ENCODE measurements around the gene STAT3.
"Not testable (repeated sequence)": the region's sequence is repeated elsewhere in the genome, so short reads cannot be mapped to it uniquely, and the experiment has no call there.

Gene STAT3

GRCh38 chr17:42408061-42408460 lies 19.8 kb upstream of the STAT3 start:
- no peak for DNase-seq (ENCODE audit: low read depth)

DNA sequence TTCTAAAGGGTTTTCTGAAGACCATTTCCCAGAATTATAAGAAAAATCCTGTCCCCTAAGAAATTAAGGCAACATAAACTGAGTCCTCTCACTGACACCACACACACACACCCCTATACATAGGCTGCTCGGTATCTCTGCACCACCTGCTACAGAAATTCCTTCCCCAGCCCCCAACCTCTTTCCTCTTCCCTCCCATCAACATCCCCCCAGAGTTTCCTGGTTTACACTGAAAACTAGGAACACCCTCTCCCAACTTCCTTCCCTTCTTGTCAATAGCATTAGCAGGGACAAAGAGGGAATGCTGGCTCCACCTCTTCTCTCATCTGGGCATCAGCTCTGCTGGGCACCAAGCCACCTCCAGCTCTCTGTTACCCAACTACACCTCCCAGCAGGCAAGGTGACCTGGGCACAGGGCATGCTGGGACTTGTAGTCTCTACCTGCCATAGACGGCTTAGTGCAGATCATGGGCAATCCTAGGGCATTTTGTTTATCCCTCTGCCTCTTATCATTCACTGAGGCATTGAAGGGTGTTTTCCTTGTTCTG lies 19.1 kb upstream of the STAT3 start:
- DNase-seq (ENCODE audit: low read depth), result no peak

DNA sequence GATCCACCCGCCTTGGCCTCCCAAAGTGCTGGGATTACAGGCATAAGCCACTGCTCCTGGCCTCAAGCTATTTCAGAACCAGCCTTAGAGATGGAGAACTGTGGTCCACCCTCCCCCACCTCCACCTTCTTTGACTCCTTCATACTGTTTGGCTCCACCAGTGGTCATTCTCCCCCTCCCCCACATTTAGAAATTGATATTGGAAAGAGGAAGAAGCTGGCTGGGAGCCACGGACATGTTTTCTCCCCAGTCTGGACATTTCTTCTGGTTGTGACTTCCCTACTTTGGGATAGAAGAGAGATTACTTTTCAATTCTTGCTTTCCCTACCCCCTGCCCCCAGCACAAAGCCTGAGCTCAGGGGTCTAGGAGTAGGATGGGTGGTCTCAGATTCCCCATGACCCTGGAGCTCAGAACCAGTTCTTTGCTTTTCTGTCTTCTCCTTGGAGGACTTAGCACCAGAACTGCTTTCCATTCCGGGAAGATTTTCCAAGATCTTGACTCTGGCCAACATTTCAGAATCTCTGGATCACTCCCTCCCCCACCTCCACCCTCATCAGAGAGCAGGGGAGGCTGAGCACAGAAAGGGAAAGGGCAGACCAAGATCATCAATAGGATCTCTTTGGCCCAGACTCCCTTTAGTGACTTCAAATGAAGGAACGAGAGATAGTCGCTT lies 18.5 kb upstream of the STAT3 start:
- no peak for DNase-seq (ENCODE audit: low read depth)

- peak; percentile 69 for DNase-seq (ENCODE audit: low read depth)
Observed at GRCh38 chr17:42405963-42406495, 17.8 kb upstream of the STAT3 start.

DNA sequence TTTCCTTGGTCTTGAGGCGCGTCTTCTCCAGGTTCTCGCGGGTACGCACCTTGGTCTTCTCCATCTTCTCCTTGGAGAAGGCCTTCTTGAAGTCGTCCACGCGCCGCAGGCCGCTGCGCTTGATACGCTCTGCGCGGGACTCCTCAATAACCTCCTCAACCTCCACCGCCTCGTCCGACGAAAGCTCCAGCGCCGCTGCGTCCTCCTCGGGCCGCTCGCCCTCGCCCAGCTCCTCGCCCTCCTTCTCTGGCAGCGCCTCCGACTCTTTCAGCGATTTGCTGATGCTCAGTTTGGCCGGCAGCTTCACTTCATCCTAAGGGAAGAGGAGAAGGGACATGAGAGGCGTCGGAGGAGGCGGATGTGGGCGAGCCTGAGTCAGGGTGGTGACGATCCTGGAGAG lies 16.8 kb upstream of the STAT3 start:
- DNase-seq (ENCODE audit: low read depth), result no peak

DNA sequence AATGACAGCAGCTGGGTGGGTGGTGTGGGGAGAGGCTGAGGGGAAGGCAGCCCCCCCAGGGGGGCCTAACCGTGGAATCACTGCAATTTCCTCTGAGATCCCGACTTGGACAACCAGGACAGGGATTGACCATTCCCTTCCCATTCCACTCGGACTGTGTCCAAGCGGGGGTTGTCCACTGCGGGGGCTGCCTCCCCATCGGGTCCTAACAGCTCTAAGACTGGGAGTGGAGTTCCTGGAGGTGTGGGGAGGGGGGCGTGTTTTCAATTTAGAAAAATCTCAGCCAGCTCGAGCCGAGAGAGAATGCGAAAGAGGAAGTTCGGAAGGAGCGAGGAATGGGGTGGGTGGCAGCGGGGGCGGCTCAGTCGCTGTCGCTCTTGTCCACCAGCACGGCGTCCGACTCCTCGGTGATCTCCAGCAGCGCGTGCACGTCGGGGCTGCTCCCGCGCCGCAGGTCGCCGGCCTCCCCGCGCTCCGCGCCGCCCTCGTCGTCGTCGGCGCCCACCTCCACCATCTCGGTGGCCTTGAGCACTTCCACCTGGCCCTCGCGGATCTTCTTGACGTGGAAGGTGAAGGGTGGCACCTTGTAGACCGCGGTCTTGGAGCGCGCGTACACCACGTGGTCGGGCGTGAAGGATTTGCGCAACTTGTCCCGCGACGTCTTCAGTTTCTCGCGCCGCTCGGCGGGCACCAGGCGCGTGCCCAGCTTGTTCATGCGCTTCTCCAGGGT lies 16.2 kb upstream of the STAT3 start:
- DNase-seq (ENCODE audit: low read depth), result no peak

GRCh38 chr17:42403150-42403549 lies 14.9 kb upstream of the STAT3 start:
- DNase-seq (ENCODE audit: low read depth), result no peak

GRCh38 chr17:42402117-42402516 lies 13.9 kb upstream of the STAT3 start:
- no peak for DNase-seq (ENCODE audit: low read depth)

GRCh38 chr17:42400844-42401375 lies 12.7 kb upstream of the STAT3 start:
- DNase-seq (ENCODE audit: low read depth), result not testable (repeated sequence)

DNA sequence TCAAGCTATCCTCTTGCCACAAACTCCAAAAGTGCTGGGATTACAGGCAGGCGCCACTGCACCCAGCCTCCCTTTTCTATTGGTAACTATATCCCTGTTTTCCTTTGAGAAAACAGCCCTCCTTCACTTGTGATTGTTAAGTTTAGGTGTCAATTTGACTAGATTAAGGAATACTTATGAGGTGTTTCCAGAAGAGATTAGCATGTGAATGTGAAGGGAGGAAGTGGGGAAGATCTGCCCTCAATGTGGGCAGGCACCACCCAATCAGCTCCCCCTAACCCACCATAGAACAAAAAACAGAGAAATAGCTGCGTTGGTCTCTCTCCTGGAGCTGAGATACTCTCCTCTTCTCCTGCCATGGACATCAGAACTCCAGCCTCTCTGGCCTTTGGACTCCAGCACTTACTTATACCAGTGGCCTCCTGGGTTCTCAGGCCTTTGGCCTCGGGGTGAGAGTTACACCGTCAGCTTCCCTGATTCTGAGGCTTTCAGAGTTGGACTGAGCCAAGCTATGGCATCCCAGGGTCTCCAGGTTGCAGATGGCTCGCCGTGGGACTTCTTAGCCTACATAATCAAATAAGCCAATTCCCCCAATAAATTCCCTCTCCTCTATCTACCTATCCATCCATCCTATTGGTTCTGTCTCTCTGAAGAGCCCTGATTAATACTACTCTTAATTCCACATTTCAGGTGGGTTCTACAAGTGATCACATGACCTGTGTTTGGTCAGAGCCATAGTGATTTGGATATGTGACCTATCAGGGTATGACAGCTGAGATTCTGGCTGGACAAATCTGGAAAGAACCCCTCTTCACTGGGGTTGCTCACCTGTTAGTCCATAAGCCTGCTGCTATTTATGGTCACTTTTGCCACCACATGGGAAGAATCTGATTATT lies 12.0 kb upstream of the STAT3 start:
- no peak for DNase-seq (ENCODE audit: low read depth)

GRCh38 chr17:42399121-42399520 lies 10.9 kb upstream of the STAT3 start:
- no peak for DNase-seq (ENCODE audit: low read depth)

- DNase-seq (ENCODE audit: low read depth), result not testable (repeated sequence)
Observed at GRCh38 chr17:42395601-42396000, 7.4 kb upstream of the STAT3 start.

- no peak for DNase-seq (ENCODE audit: low read depth)
Observed at GRCh38 chr17:42394838-42395237, 6.6 kb upstream of the STAT3 start.

DNA sequence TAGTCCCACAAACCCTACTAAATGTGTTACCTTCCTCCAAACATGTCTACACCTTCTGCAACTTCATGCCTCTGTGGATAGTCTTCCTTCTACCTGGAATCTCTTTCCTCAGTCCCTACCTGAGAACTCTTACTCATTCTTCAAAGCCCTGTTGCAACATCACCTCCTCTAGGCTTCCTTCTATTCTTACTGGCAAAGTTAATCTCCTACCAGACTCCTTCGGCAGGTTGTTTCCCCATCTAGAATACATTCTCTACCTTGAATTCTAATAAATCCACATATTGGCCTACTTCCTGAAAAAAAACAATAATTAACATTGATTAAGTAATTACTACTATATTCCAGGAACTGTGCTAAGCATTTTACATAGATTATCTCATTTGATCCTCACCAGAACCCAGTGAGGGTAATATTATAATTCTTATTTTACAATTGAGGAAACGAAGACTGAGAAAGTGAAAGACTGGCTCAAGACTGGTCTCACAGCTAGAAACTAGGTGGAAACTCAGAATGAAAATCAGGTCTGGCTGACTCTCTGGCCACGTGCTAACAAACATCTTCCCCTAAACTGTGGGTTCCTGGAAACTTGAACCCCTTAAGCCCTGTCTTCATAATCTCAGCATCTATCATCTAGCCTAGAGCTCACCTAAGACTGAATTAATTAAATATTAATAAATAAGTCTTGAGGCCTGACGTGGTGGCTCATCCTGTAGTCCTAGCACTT lies 4.6 kb upstream of the STAT3 start:
- DNase-seq (ENCODE audit: low read depth), result no peak

DNA sequence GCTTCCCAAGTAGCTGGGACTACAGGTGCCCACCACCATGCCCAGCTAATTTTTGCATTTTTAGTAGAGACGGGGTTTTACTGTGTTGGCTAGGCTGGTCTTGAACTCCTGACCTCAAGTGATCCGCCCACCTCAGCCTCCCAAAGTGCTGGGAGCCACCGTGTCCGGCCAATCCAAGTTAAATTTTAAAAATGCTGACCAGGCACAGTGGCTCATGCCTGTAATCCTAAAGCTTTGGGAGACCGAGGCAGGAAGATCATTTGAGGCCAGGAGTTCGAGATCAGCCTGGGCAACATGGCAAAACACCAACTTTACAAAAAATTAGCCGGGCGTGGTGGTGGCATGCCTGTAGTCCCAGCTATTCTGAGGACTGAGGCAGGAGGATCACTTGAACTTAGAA lies 3.2 kb upstream of the STAT3 start:
- not testable (repeated sequence) for DNase-seq (ENCODE audit: low read depth)

- no peak for DNase-seq (ENCODE audit: low read depth)
Observed at GRCh38 chr17:42389899-42390298, 1.7 kb upstream of the STAT3 start.

GRCh38 chr17:42389135-42389417 lies 834 bp upstream of the STAT3 start:
- no peak for DNase-seq (ENCODE audit: low read depth)

DNA sequence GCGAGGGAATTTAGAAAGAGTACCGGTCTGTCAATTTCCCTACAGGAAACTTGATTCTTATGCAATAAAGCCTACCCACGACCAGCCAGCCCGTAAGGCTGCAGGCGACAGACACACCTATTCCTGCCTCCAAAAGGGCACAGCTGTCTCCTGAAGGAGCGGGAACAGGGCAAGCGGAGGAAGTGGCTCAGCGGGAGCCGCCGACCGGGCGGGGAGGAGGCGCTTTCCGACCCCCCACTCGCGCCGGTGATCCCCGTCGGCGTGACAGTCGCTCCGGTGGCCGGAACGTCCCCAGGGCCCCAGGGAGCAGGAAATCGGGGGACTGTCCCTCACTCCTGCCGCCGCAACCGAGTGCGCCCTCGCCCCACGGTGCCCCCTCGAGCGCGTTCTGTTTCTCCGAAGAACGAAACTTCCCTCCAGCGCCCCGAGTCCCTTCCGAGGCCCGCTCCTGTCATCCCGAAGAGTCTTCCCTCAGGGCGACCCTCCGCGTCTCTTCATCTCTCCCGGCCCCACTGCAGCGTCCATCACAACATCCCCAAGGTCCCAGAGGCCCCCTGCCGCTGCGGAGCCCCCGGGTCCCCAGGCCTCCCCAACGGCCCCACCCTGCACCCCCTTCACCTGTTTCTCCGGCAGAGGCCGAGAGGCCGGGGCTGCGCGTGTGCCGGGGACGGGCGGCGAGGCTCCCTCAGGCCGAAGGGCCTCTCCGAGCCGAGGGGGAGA lies 421 bp downstream of the STAT3 start:
- DNase-seq (ENCODE audit: low read depth), result peak; percentile 13

DNA sequence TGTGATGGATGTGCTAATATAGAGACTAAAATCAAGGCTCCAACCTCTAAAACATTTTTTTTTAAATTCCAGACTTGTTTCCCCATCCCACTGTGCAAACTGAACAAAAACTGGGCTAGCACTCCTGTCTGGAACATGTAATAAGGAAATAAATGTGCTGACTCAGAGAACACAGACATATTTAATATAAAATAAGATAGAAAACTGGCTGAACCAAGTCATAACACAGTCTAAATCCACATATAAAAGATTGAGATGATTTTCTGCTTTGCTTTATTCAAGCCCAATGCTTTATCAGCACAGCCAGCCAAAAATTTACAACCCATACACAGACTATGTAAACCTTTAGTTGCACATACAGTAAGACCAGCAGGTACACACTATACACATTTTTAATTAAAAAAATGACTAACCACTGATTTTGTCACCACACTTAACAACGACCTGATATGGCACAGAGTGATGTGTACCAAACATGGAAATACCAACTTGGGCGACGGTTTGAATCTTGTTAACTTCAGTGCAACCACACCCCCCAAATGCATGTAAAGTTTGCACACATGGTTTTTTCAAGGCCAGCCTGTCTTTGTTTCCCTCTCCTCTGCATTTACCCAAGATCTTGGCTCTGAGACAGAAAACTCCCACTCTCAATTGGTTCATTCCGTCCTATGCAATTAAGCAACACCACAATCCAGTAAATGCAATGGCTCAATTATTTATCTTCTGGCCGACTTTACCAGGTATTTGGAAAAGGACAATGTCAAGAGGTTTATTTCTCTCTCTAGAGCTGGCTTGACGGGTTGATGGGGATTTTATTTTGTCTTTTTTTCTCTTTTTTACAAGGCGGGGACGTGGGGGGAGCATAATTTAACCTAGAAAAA lies 1.2 kb downstream of the STAT3 start:
- no peak for DNase-seq (ENCODE audit: low read depth)

DNA sequence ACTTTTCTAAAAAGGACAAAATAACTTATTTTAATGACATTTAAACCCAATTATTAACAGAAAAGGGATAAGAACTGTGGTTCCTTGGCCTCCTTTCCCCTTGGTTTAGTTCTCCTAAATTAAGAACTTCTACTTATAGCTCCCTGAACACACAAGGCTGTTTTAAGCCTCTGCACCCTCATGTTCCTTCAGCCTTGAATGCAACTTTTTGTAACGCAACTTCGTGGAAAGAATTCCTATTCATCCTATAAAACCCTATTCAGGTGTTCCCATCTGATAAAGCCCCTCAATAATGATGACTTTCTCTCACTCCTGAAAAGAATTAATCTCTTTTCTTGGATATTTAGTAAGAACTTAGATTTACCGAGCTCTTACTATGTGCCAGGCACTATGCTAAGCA lies 6.3 kb downstream of the STAT3 start:
- no peak for DNase-seq (ENCODE audit: low read depth)
